Measurements from ENCODE around the gene NYAP1. TPM values are rescaled to one million over a fixed set of nuclear protein-coding genes. Genes with fewer than 3 reads are reported as not detected.
A peak's percentile ranks its signal among the peaks of the same experiment; 100 is the strongest.
"Not testable (repeated sequence)": the region's sequence is repeated elsewhere in the genome, so short reads cannot be mapped to it uniquely, and the experiment has no call there.

NYAP1 gene
- not detected in 2 replicates for total RNA-seq (2014; rRNA removed; shearing (Covaris generic); ENCODE audit: low replicate concordance)

- H3K9me3 ChIP-seq (ENCODE audit: low read length), result no peaks in the 10 kb centered on the region
- peak within 1 kb of the TSS; percentile 66 for H3K4me3 ChIP-seq (ENCODE audit: low read length)
- peaks cover 13% of the 10 kb centered on the region for H3K4me1 ChIP-seq (ENCODE audit: low read length)
- no peaks in the 10 kb centered on the region for H4K20me1 ChIP-seq (ENCODE audit: insufficient read depth, low read depth, low read length)
- no peaks in the 10 kb centered on the region for H3K79me2 ChIP-seq (ENCODE audit: low read length)
- no peak within 1 kb of the TSS for H3K27ac ChIP-seq (ENCODE audit: low read length)
- no peaks in the 10 kb centered on the region for H3K36me3 ChIP-seq (ENCODE audit: insufficient read depth, low read length)
- peak within 1 kb of the TSS; percentile 72 for H3K4me2 ChIP-seq (ENCODE audit: low read depth, low read length, poor library complexity, severe bottlenecking)
- H3K27me3 ChIP-seq (ENCODE audit: low read length), result no peaks in the 10 kb centered on the region
- H2AFZ ChIP-seq (ENCODE audit: low read length), result 0 out of 2 replicates have a peak within 1 kb of the TSS, but pooled peaks have one; percentile 21
- H3K9ac ChIP-seq (ENCODE audit: low read length), result peak within 1 kb of the TSS; percentile 61
- no peaks in the 10 kb centered on the region for H3K9me2 ChIP-seq (replicated peaks; ENCODE audit: insufficient read depth, low read length)
- DNase-seq, result peak; percentile 73
These were observed at the start of gene NYAP1 for GRCh38 chr7:100483722-100484672. NYAP1 (plus strand) TSS chr7:100483927; CDS start chr7:100485312, 1,385 bp downstream.

- Histone ChIP-seq H3K9me2 (replicated peaks; ENCODE audit: insufficient read depth, low read length) (no peaks in the 10 kb centered on the region), H3K9me3 (ENCODE audit: low read length) (no peaks in the 10 kb centered on the region), H3K9ac (ENCODE audit: low read length) (peak overlapping the region; percentile 95), H3K27me3 (ENCODE audit: low read length) (no peaks in the 10 kb centered on the region), H3K4me2 (ENCODE audit: low read depth, low read length, poor library complexity, severe bottlenecking) (peak overlapping the region; percentile 92), H2AFZ (ENCODE audit: low read length) (no peak overlapping the region), H3K36me3 (ENCODE audit: insufficient read depth, low read length) (peaks cover 17% of the 10 kb centered on the region), H3K4me1 (ENCODE audit: low read length) (peaks cover 55% of the 10 kb centered on the region), H3K27ac (ENCODE audit: low read length) (peak overlapping the region; percentile 83), H3K4me3 (ENCODE audit: low read length) (peak overlapping the region; percentile 90), H4K20me1 (ENCODE audit: insufficient read depth, low read depth, low read length) (peaks cover 11% of the 10 kb centered on the region; the same call in 1 of the 2 replicates), H3K79me2 (ENCODE audit: low read length) (peaks cover 37% of the 10 kb centered on the region)
- peak; percentile 50 for DNase-seq
These were observed 49.2 kb upstream of the NYAP1 start for GRCh38 chr7:100434297-100435144.

- Histone ChIP-seq H4K20me1 (ENCODE audit: insufficient read depth, low read depth, low read length) (peaks cover 9% of the 10 kb centered on the region; the same call in 1 of the 2 replicates), H3K36me3 (ENCODE audit: insufficient read depth, low read length) (peaks cover 16% of the 10 kb centered on the region), H3K9me3 (ENCODE audit: low read length) (no peaks in the 10 kb centered on the region), H3K79me2 (ENCODE audit: low read length) (peaks cover 28% of the 10 kb centered on the region), H3K4me3 (ENCODE audit: low read length) (peak overlapping the region; percentile 90), H3K27me3 (ENCODE audit: low read length) (no peaks in the 10 kb centered on the region), H3K9me2 (replicated peaks; ENCODE audit: insufficient read depth, low read length) (no peaks in the 10 kb centered on the region), H3K4me1 (ENCODE audit: low read length) (peaks cover 51% of the 10 kb centered on the region), H3K9ac (ENCODE audit: low read length) (peak overlapping the region; percentile 95), H2AFZ (ENCODE audit: low read length) (no peak overlapping the region), H3K4me2 (ENCODE audit: low read depth, low read length, poor library complexity, severe bottlenecking) (peak overlapping the region; percentile 92), H3K27ac (ENCODE audit: low read length) (peak overlapping the region; percentile 83)
- peak; percentile 83 for DNase-seq
These were observed 48.1 kb upstream of the NYAP1 start for GRCh38 chr7:100435401-100436304.

- H3K27ac ChIP-seq (ENCODE audit: low read length), result no peak overlapping the region
- H3K4me1 ChIP-seq (ENCODE audit: low read length), result peaks cover 33% of the 10 kb centered on the region
- peak; percentile 31 for DNase-seq
- no peaks in the 10 kb centered on the region for H3K9me2 ChIP-seq (replicated peaks; ENCODE audit: insufficient read depth, low read length)
- H2AFZ ChIP-seq (ENCODE audit: low read length), result no peak overlapping the region
- H3K4me3 ChIP-seq (ENCODE audit: low read length), result no peak overlapping the region; the same call in 1 of the 2 replicates
- H3K36me3 ChIP-seq (ENCODE audit: insufficient read depth, low read length), result peaks cover under 1% of the 10 kb centered on the region; the same call in 1 of the 2 replicates
- peak overlapping the region; percentile 92 for H3K4me2 ChIP-seq (ENCODE audit: low read depth, low read length, poor library complexity, severe bottlenecking)
- H3K79me2 ChIP-seq (ENCODE audit: low read length), result peaks cover 11% of the 10 kb centered on the region
- no peaks in the 10 kb centered on the region for H3K27me3 ChIP-seq (ENCODE audit: low read length)
- H4K20me1 ChIP-seq (ENCODE audit: insufficient read depth, low read depth, low read length), result no peaks in the 10 kb centered on the region
- H3K9ac ChIP-seq (ENCODE audit: low read length), result no peak overlapping the region
- no peaks in the 10 kb centered on the region for H3K9me3 ChIP-seq (ENCODE audit: low read length)
These were observed 46.3 kb upstream of the NYAP1 start for GRCh38 chr7:100437150-100438100.

- no peak for DNase-seq
- no peak overlapping the region for H3K9ac ChIP-seq (ENCODE audit: low read length)
- H3K79me2 ChIP-seq (ENCODE audit: low read length), result peaks cover 10% of the 10 kb centered on the region
- H3K9me2 ChIP-seq (replicated peaks; ENCODE audit: insufficient read depth, low read length), result no peaks in the 10 kb centered on the region
- H3K36me3 ChIP-seq (ENCODE audit: insufficient read depth, low read length), result no peaks in the 10 kb centered on the region
- no peak overlapping the region for H3K4me2 ChIP-seq (ENCODE audit: low read depth, low read length, poor library complexity, severe bottlenecking)
- no peaks in the 10 kb centered on the region for H4K20me1 ChIP-seq (ENCODE audit: insufficient read depth, low read depth, low read length)
- peaks cover 26% of the 10 kb centered on the region for H3K4me1 ChIP-seq (ENCODE audit: low read length)
- no peak overlapping the region for H2AFZ ChIP-seq (ENCODE audit: low read length)
- no peak overlapping the region for H3K4me3 ChIP-seq (ENCODE audit: low read length)
- no peaks in the 10 kb centered on the region for H3K9me3 ChIP-seq (ENCODE audit: low read length)
- no peaks in the 10 kb centered on the region for H3K27me3 ChIP-seq (ENCODE audit: low read length)
- no peak overlapping the region for H3K27ac ChIP-seq (ENCODE audit: low read length)
These were observed 45.6 kb upstream of the NYAP1 start for GRCh38 chr7:100438172-100438571.

GRCh38 chr7:100438731-100439130 is 45.0 kb upstream of the NYAP1 start:
- not testable (repeated sequence) for H3K79me2 ChIP-seq (ENCODE audit: low read length); H2AFZ ChIP-seq (ENCODE audit: low read length); DNase-seq; H3K36me3 ChIP-seq (ENCODE audit: insufficient read depth, low read length); H3K9me2 ChIP-seq (replicated peaks; ENCODE audit: insufficient read depth, low read length); H3K4me2 ChIP-seq (ENCODE audit: low read depth, low read length, poor library complexity, severe bottlenecking); H4K20me1 ChIP-seq (ENCODE audit: insufficient read depth, low read depth, low read length); H3K27me3 ChIP-seq (ENCODE audit: low read length); H3K9me3 ChIP-seq (ENCODE audit: low read length); H3K27ac ChIP-seq (ENCODE audit: low read length); H3K4me3 ChIP-seq (ENCODE audit: low read length); H3K9ac ChIP-seq (ENCODE audit: low read length)
- H3K4me1 ChIP-seq (ENCODE audit: low read length), result peaks cover 20% of the 10 kb centered on the region

GRCh38 chr7:100439244-100439643 is 44.5 kb upstream of the NYAP1 start:
- not testable (repeated sequence) for H3K4me3 ChIP-seq (ENCODE audit: low read length); H3K27me3 ChIP-seq (ENCODE audit: low read length); DNase-seq; H3K79me2 ChIP-seq (ENCODE audit: low read length); H2AFZ ChIP-seq (ENCODE audit: low read length); H3K36me3 ChIP-seq (ENCODE audit: insufficient read depth, low read length); H3K4me2 ChIP-seq (ENCODE audit: low read depth, low read length, poor library complexity, severe bottlenecking); H3K9me3 ChIP-seq (ENCODE audit: low read length); H3K9me2 ChIP-seq (replicated peaks; ENCODE audit: insufficient read depth, low read length); H3K9ac ChIP-seq (ENCODE audit: low read length); H3K27ac ChIP-seq (ENCODE audit: low read length); H4K20me1 ChIP-seq (ENCODE audit: insufficient read depth, low read depth, low read length)
- peaks cover 15% of the 10 kb centered on the region for H3K4me1 ChIP-seq (ENCODE audit: low read length)

All from Karpas-422 (cell line).